HuH-7 (cell line): ENCODE measurements around the gene PRR36.

Experiments
- DNase-seq: peaks from one replicate; pipeline ENCODE4 v3.0.0; 2011; ENCODE audit warnings: low spot score

The PRR36 gene

GRCh38 chr19:7871437-7872305 lies 2.5 kb downstream of the PRR36 start:
- peak; percentile 66 for DNase-seq

- peak; percentile 59 for DNase-seq
Measured at GRCh38 chr19:7870571-7871436, 3.4 kb downstream of the PRR36 start.

GRCh38 chr19:7869910-7870511 lies 4.2 kb downstream of the PRR36 start:
- DNase-seq, result peak; percentile 70

DNA sequence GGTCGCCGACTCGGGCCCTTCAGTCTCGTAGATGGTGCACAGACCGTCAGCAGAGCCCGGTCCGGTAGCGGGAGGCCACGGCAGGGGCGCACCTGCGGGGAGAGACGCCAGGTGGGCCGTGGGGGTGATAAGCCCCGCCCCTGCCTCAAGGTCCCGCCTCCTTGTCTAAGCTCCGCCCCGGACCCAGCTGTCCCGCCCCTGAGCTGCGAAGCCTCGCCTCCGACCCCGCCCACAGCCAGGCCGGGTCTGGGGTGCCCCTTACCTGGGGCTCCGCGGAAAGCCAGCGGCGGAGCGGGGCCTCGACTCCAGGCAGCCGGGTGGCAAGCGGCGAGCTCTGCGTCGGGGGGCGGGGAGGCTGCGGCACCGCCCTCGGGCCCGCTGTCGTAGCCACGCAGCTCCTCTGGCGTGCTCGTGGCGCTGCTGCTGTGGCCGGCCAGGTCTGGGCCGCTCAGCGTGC lies 4.7 kb downstream of the PRR36 start:
- peak; percentile 49 for DNase-seq

DNA sequence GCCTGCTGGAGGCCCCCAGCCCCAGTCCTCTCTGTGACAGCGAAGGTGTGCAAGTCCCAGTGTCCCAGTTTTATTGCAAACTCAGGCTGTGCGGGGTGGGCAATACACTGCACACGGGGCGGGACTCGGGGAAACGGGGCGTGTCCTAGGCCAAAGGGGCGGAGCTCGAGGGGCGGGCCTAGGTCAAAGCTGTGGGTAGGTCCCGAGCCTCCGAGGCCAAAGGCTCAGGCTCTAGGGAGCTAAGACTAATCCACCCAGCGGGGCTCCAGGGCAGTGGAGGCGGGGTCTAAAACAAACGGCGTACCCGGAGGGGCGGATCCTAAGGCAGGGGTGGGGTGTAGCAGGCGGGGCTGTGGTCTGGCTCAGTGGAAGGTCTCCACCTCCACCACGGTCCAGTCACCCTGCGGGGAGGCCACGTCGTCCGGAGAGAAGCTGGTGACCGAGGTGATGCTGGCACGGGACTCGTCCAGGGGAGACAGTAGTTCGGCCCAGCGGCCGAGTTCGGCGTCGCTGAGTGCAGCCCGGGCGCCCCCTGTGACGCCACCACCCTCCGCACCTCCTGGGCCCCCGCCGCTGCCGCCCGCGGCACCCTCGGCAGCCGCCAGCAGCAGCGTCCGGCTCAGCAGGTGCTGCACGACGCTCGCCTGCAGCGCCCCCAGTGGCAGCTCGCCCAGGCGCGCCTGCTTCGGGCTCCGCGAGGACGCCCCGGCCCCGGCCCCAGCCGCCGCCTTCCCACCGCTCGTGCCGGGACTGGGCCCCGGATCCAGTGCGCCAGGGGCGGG lies 5.3 kb downstream of the PRR36 start:
- DNase-seq, result peak; percentile 92

- DNase-seq, result no peak
Measured at GRCh38 chr19:7868326-7868670, 5.9 kb downstream of the PRR36 start.

- no peak for DNase-seq
Measured at GRCh38 chr19:7867092-7867844, 6.9 kb downstream of the PRR36 start.

- no peak for DNase-seq
Measured at GRCh38 chr19:7866399-7867091, 7.6 kb downstream of the PRR36 start.

DNA sequence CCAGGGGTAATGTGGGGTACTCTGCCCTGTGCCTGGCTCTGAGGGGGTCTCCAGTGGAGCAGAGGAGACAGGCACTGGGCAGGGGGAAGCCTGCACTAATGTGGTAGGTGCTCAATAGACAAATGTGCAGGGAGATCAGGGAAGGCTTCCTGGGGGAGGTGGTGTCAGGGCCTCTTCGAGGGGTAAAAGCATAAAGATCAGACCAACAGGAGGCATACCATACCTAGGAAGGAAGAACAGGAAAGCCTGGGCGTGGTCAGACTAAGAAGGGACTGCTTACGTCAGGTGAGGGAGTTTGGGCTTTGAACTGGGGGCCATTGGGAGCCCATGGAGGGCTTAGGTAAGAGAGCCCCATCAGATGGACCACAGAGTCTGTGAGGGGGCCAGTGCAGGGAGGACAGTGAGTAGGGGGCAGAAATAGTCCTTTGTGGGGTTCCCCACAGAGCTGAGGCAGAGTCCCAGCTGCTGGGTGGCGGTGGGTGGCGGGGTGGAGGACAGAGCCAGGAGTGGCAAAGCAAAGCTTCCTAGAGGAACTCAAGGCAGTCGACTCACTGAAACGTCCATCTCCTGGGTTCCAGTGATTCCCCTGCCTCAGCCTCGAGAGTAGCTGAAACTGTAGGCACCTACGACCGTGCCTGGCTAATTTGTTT lies 8.8 kb downstream of the PRR36 start:
- DNase-seq, result no peak

- no peak for DNase-seq
Measured at GRCh38 chr19:7864690-7865074, 9.5 kb downstream of the PRR36 start.

DNA sequence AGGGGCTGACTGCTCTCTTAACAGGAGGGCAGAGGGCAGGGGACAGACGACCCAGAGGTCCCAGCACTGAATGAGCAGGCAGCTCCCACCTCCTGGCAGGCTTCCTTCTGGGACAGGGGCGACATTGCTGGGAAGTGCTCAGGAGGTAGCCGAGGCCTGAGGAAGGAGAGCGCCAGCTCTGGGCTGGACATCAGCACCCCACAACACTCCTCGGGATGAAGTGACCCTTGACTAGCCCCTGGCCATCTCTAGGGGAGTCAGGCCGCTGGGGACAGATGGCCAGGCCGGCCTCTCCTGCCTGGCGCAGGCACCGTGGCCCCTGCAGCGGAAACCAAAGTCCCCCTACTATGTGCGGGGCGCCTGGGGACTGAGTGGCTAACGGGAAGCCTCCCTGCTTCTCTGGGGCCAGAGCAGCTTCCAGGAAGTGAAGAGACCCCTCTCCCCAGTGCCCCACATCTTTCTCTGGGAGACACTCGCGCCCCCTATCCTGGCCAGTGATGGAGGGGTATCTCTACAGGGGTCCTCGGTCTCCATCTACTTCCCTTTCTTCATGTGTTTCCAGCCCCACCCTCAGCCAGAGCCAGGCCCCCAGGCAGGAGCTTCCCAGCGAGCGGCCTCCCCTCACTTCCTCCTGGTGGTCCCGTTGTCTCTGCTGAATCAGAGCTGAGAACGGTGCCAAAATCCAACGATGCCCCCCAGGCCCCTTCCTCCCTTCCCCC lies 10.1 kb downstream of the PRR36 start:
- no peak for DNase-seq

DNA sequence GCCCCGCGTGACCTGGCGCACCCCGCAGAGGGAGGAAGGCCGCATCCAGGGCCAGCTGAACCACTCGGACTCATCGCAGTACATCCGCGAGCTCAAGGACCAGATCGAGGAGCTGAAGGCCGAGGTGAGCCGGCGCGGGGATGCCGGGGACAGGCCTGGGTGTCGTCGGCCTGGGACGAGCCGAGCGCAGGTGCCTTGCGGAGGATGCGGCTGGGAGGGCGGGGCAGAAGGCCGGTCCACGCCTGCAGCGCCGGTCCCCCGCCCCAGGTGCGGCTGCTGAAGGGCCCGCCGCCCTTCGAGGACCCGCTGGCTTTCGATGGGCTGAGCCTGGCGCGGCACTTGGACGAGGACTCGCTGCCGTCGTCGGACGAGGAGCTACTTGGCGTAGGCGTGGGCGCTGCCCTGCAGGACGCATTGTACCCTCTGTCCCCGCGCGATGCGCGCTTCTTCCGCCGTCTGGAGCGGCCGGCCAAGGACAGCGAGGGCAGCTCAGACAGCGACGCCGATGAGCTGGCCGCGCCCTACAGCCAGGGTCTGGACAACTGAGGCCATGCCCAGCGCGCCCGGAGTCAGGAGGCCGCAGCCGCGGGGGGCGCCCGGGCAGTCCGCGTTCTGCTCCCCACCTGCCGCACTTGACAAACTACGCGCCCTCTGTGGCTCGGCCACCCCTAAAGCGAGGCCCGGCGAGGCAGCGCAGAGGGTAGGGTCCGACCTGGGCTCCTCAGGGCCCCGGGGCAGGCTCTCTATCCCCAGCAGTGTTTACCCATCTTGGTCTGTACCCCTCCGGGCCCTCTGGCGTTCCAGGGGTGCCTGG lies 10.8 kb downstream of the PRR36 start:
- no peak for DNase-seq

DNA sequence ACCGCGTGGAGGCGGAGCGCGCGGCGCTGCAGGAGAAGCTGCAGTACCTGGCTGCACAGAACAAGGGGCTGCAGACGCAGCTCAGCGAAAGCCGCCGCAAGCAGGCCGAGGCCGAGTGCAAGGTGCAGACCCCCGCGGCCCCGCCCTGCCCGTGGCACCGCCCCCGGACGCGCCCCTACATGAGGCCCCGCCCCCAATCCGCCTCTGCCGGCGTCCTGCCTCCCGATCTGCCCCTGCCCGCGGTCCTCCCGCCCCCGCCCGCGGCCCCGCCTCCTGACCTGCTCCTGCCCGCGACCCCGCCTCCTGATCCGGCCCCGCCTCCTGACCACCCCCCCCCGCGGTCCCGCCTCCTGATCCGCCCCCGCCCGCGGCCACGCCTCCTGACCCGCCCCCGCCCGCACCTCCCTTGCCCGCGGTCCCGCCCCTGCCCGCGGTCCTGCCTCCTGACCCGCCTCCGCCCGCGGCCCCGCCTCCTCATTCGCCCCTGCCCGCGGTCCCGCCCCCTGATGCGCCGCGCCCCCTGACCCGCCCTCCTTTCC lies 11.7 kb downstream of the PRR36 start:
- no peak for DNase-seq

- no peak for DNase-seq
Measured at GRCh38 chr19:7861619-7862412, 12.4 kb downstream of the PRR36 start.

DNA sequence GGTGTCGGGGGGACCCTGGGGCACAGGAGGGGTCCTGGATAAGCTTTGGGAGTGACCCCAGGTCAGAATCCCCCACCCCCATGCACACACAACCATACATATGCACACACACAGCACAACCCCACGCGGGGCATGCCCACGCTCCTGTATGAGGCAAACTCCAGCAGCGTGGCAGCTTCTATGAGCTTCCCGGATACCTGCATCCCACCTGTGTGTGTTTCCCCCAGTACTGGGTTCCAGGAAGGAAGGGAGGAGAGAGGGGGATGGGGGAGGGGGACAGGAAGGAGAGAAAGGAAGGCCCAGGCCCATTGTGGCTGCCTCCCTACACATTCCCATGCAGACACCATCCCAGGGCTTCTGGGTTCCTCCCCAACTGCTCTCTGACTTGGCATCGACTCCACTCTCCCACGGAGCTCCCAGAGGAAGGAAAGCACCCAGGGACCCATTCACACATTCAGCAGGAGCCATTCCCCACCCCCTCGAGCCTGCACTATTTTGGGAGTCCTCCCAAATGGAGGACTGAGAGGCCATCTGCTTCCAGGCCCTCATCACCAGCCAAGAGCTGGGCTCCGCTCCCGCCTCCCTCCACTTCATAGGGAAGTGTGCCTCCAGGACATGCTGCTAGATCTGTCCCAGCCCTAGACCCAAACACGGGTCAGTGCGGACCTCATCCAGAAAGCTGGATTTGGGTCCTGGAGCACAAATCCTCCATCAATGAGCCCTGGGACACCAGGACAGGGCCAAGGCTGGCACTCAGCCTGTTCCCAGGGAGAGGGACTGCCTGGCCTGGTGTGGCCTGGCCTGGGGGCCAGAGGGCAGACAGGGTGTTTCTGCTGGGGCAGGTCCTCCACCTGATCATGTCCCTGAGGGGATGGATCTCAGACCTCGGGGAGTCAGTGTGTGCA lies 13.2 kb downstream of the PRR36 start:
- no peak for DNase-seq
